Left forelimb (tissue), 1 donor: ENCODE results near the gene RPL13A.

Experiments used
- DNase-seq: peaks from one replicate; pipeline ENCODE4 v3.0.0-alpha.2; 2018; ENCODE audit warnings: low spot score

The RPL13A gene

GRCh38 chr19:49486232-49486631 is 1.2 kb upstream of the RPL13A start:
- DNase-seq: no peak

GRCh38 chr19:49486710-49487276 is 615 bp upstream of the RPL13A start:
- no peak for DNase-seq

DNA sequence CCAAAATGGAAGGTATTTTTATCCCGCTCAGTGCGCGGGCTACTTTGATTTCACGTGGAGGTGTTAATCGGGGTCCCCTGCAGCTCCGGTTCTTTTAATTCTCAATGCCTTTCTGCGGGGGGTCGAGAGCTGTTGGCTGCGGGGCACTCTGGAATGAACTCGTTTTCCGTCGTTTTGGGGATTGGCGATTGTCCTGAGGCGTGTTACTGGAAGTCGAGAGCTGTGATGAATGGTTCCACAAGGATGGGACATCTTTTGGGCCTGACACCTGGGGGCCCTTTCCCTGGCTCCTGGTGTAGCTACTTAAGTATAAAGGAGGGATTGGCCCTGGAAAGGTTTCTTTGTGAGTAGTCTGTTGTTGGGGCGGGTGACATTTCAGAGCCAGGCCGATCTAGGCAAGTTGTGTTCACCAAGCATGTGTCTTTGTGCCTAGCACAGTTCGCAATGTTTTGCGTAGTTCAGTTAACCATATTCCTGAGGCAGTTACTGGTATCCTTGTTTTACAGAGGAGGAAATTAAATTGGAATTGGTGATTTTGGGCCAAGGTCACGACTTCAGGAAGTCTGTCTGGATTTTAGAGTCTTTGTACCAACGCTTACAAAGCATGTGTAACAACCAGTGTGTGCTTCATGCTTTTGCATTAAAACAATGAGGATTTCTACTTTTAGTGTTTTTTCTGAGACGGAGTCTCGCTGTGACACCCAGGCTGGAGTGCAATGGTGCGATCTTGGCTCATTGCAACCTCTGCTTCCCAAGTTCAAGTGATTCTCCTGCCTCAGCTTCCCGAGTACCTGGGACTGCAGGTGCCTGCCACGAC is 846 bp downstream of the RPL13A start:
- DNase-seq: no peak

DNA sequence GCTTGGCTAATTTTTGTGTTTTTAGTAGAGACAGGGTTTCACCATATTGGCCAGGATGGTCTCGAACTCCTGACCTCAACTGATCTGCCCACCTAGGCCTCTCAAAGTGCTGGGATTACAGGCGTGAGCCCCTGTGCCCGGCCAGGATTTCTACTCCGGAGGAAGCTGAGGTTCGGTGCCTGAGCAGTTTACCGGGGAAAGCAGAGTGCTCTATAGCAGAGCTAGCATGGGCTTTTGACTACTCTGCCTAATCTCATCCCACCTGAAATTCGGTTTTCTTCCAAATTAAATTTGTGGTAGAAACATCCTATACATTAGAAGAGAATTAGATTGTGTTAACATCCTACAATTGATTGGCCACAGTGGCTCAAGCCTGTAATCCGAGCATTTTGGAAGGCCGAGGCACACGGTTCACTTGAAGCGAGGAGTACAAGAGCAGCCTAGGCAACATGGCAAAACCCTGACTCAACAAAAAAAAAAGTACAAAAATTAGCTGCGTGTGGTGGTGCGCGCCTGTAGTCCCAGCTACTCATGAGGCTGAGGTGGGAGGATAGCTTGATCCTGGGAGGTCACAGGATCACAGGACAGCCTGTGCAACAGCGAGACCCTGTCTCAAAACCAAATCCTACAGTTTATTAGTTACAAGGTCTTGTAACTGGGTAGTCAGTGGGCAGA is 1.6 kb downstream of the RPL13A start:
- DNase-seq: no peak

GRCh38 chr19:49489601-49490167 is 2.3 kb downstream of the RPL13A start:
- no peak for DNase-seq

GRCh38 chr19:49490287-49491029 is 3.0 kb downstream of the RPL13A start:
- no peak for DNase-seq

DNA sequence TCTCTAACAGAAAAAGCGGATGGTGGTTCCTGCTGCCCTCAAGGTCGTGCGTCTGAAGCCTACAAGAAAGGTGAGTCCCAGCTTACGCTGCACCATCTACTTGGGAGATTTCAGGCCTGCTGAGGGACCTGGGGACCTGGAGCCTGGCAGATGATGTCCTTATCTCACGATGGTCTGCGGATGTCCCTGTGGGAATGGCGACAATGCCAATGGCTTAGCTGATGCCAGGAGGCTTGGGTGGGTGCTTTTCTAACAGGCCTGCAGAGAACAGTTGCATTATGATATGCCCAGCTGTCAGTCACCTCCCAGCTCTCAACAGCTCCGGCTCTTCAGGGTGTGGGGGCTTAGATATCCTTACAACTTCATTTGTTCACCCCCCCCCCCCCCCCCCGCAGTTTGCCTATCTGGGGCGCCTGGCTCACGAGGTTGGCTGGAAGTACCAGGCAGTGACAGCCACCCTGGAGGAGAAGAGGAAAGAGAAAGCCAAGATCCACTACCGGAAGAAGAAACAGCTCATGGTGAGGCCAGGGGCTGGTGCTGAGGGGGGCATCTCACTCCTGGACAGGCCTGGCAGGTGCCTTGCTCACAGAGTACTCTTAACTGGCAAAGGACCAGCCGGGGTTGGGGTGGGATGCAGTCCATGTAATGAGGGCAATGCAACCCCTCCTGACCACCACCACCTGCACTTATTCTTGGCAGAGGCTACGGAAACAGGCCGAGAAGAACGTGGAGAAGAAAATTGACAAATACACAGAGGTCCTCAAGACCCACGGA is 3.8 kb downstream of the RPL13A start:
- no peak for DNase-seq

- DNase-seq: no peak
Measured at GRCh38 chr19:49491804-49492572, 4.6 kb downstream of the RPL13A start.

DNA sequence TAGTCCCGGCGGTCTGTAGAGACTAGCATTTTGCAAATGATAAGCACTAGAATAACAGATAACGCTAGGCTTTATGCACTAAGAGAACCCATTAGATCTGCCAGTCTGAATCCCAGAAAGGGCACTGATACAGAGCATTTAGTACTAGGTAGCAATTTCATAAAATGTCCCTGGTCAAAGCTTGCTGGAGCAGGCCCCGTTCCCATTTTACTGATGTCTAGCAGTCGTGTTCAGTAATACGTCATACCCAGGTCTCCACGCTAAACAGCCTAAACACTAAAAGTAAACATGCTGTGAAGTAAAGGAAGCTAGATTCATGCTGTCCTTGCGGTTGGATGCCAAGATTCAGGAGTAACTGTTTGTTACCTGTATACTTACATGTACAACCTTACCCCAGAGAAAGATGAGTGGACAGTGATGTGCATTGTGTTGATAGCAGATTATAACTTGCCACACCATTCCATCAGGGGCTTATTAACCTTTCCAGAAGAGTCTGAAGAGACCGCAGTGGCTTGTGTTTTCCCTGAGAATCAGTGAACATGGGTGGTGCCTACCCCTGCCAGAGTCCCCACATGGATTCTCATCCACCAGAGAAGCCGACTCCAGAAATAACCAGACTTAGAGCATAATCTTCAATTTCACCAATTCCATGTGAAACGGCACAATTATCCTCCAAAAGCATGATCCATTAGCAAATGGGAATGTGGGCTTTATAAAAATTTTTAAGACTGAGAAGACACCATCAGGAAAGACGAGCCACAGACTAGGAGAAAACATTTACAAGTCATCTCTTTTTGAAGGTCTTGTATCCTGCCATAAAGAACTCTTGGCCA is 5.4 kb downstream of the RPL13A start:
- DNase-seq: no peak

DNA sequence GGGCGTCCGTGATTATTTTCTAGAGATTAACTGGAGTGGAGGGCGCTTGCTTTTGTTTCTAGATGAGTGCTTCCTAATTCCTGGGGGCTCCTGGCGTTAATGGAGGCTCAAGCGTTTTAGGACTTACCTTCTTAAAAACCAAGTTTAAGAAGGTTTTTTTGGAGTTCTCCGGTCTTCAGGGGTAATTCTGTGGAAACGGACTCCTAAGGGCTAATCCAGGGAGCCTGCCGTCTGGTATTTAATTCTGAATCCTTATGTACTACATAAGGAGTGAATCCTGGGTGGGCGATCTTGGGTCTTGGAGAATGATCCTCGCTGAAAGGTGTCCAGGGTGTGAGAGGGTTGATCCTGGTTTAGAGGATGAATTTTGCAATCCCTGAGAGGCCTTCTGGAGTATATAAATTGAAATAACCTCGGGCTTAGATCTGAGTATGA is 9.2 kb downstream of the RPL13A start:
- no peak for DNase-seq

GRCh38 chr19:49497047-49497788 is 9.8 kb downstream of the RPL13A start:
- DNase-seq: no peak

DNA sequence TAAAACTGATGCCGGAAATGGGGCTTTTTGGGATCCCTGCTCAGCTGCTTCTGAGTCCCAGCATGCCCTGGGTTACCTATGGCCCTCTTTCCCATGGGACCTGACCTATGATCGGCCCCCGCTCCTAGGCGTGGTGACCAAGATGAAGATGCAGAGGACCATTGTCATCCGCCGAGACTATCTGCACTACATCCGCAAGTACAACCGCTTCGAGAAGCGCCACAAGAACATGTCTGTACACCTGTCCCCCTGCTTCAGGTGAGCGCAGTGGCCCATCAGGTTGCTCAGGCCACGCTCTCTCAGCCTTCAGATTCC is 10.3 kb downstream of the RPL13A start:
- DNase-seq: peak; percentile 59

GRCh38 chr19:49498475-49498874 is 11.1 kb downstream of the RPL13A start:
- DNase-seq: no peak

- DNase-seq: no peak
Measured at GRCh38 chr19:49499030-49499670, 11.7 kb downstream of the RPL13A start.

- peak; percentile 77 for DNase-seq
Measured at GRCh38 chr19:49502866-49503581, 15.6 kb downstream of the RPL13A start.

DNA sequence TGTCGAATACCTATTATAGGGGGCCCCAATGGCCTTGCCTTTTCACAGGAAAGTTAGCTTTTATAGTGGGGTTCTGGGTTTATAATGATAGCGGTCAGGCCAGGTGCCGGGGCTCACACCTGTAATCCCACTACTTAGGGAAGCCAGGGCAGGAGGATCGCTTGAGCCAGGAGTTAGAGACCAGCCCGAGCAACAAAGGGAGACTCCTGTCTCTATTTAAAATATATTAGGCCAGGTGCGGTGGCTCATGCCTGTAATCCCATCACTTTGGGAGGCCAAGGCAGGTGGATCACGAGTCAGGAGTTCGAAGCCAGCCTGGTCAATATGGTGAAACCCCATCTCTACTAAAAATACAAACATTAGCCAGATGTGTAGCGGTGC is 16.2 kb downstream of the RPL13A start:
- DNase-seq: no peak

- peak; percentile 64 for DNase-seq
Measured at GRCh38 chr19:49506575-49507105, 19.2 kb downstream of the RPL13A start.
